Effector memory CD4-positive, alpha-beta T cell (primary cell): Measurements from ENCODE around the gene COL25A1.

ENCODE experiments used
- DNase-seq, 3 donors: peaks; one replicate each; pipeline ENCODE4 v3.0.0-alpha.2; 2020
- H3K27ac ChIP-seq: 2 replicates; pipeline ENCODE4 v1.7.0; 2013; ENCODE audit warnings: mild to moderate bottlenecking, low read length, moderate library complexity; ENCODE audit not compliant: insufficient read depth, poor library complexity, severe bottlenecking
- H3K27me3 ChIP-seq: replicated peaks from 2 replicates; pipeline ENCODE4 v1.7.0; 2013; ENCODE audit warnings: mild to moderate bottlenecking, low read length; ENCODE audit not compliant: insufficient read depth, control insufficient read depth, poor library complexity, severe bottlenecking
- H3K36me3 ChIP-seq: 2 replicates; pipeline ENCODE4 v1.7.0; 2013; ENCODE audit warnings: mild to moderate bottlenecking, low read length, moderate library complexity; ENCODE audit not compliant: control insufficient read depth, insufficient read depth
- H3K4me1 ChIP-seq: 2 replicates; pipeline ENCODE4 v1.7.0; 2013; ENCODE audit warnings: low read length, mild to moderate bottlenecking; ENCODE audit not compliant: control insufficient read depth, insufficient read depth, poor library complexity, severe bottlenecking
- H3K4me3 ChIP-seq: 2 replicates; pipeline ENCODE4 v1.7.0; 2013; ENCODE audit warnings: low read length, low read depth, mild to moderate bottlenecking; ENCODE audit not compliant: insufficient read depth, poor library complexity, severe bottlenecking
- H3K9me3 ChIP-seq: 2 replicates; pipeline ENCODE4 v1.7.0; 2013; ENCODE audit warnings: mild to moderate bottlenecking, low read length, moderate library complexity; ENCODE audit not compliant: control insufficient read depth

Gene COL25A1

DNA sequence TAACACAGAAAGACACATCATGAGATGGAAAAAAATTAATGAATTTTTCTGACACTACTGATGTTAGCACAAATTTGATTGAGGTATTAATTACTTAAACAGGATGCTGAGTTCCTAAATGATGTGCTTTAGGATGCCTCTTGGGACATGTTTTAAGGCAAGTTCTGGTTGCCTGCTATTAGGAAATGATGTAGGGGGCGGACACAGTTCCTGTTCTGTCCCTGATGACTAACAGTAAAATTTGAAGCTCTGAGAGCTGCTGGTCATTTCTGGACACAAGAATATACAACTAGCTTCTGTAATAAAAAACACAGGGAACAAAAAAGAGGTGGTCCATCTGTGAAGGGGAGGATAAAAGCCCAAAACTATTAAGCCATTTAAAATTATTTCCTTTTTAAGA is 376.4 kb downstream of the COL25A1 start:
- Histone ChIP-seq H3K36me3 (no peaks in the 10 kb centered on the region), H3K9me3 (no peaks in the 10 kb centered on the region), H3K4me3 (no peak overlapping the region), H3K27me3 (no peaks in the 10 kb centered on the region), H3K4me1 (no peaks in the 10 kb centered on the region), H3K27ac (no peak overlapping the region)
- DNase-seq = no peak

DNA sequence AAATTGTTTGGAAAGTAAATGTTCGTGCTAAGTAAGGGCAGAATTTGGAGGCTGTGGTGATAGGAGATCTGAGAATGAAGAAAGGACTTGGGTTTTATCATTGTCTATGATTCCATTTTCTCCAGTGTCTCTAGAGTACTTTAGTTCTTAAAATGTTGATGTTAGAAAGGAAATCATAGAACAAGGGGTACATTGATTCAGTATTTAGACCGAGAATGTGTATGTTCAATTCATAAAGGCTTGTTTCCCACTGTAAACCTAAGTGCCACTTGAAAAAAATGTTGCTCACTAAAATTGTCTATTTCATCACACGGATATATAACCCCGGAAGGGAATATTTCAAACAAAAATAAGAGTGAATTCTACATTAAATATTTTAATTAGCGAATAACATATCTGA is 380.3 kb downstream of the COL25A1 start:
- Histone ChIP-seq H3K27me3 (no peaks in the 10 kb centered on the region), H3K27ac (no peak overlapping the region), H3K4me1 (no peaks in the 10 kb centered on the region), H3K36me3 (no peaks in the 10 kb centered on the region), H3K9me3 (no peaks in the 10 kb centered on the region), H3K4me3 (no peak overlapping the region)
- DNase-seq = no peak

DNA sequence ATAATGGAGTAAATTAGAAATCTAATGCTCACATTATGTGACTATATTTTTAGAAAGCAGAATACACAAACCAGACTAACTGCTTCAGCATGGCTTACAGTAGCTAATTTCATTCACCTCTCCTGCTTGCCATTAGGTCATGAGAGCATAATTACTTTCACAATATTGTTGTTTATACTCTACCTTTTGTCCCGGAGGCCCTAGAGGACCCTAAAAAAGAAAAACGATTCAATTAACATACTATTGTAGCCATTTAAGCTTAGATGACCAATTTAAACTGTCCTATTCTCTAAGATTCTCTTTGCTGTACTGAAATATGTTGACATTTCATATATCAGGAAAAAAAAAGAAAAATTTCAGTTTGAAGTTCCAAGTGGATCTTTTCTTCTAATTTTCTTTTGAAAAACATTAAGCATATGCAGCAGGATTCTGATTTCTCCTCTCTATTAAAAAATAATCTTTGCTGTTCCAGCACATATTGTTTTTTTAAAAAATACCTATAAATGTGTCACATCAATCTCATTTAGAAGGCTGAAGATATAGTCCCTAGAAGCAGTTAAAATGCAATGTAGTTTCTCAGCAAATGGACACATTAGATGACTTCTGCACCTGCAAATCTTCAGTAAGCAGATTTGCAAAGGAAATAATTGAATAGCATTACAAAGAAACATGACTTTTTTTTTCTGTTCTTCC is 381.9 kb downstream of the COL25A1 start:
- H3K9me3 ChIP-seq = no peaks in the 10 kb centered on the region
- no peaks in the 10 kb centered on the region for H3K4me1 ChIP-seq
- no peaks in the 10 kb centered on the region for H3K27me3 ChIP-seq
- DNase-seq = no peak
- no peaks in the 10 kb centered on the region for H3K36me3 ChIP-seq
- no peak overlapping the region for H3K27ac ChIP-seq
- no peak overlapping the region for H3K4me3 ChIP-seq

- no peak overlapping the region for H3K4me3 ChIP-seq
- no peaks in the 10 kb centered on the region for H3K27me3 ChIP-seq
- H3K27ac ChIP-seq = no peak overlapping the region
- no peaks in the 10 kb centered on the region for H3K36me3 ChIP-seq
- no peak for DNase-seq
- no peaks in the 10 kb centered on the region for H3K4me1 ChIP-seq
- no peaks in the 10 kb centered on the region for H3K9me3 ChIP-seq
Measured at GRCh38 chr4:108919226-108919893, 383.1 kb downstream of the COL25A1 start.

DNA sequence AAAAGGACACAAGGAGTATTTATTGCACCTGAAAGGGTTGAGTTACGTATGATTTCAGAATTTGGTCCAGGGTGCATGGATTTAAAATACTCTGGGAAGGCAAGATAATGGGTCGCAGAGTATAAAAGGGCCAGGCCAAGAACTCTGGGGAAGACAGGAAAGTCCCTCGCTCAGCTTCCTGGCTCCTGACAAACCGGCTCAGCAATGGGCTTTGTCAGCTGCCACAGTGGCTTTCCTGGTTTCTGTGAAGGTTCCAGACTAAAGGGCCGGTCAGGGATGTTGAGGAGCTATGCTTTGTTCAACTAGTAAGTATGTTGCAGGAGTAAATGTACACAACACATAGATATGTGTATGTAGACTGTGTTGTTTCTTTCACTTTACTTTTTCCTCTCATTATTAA is 385.2 kb downstream of the COL25A1 start:
- H3K27ac ChIP-seq = no peak overlapping the region
- no peaks in the 10 kb centered on the region for H3K36me3 ChIP-seq
- no peak overlapping the region for H3K4me3 ChIP-seq
- H3K27me3 ChIP-seq = no peaks in the 10 kb centered on the region
- no peaks in the 10 kb centered on the region for H3K9me3 ChIP-seq
- DNase-seq = no peak
- H3K4me1 ChIP-seq = no peaks in the 10 kb centered on the region

DNA sequence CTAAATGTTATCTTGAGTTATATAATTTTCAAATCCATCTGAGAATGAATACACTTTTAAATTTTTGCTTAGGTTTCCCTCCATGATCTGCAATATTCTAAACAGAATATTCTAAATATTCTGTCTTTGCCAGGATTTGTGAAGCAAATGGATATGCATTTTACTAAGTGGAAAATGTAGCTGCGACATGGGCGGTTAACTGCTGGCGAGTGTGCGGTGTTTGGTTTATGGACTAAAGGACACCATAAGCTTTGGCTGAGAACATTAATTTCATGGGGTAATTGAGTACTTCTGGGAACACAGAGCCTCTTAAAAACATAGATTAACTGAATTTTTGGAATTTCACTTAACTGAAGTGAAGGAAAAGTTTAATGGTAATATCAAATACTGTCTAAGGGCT is 385.8 kb downstream of the COL25A1 start:
- Histone ChIP-seq H3K27me3 (no peaks in the 10 kb centered on the region), H3K9me3 (no peaks in the 10 kb centered on the region), H3K36me3 (no peaks in the 10 kb centered on the region), H3K4me3 (no peak overlapping the region), H3K27ac (no peak overlapping the region), H3K4me1 (no peaks in the 10 kb centered on the region)
- no peak for DNase-seq

- H3K27me3 ChIP-seq = no peaks in the 10 kb centered on the region
Measured at GRCh38 chr4:108906866-108907367, 395.5 kb downstream of the COL25A1 start.

DNA sequence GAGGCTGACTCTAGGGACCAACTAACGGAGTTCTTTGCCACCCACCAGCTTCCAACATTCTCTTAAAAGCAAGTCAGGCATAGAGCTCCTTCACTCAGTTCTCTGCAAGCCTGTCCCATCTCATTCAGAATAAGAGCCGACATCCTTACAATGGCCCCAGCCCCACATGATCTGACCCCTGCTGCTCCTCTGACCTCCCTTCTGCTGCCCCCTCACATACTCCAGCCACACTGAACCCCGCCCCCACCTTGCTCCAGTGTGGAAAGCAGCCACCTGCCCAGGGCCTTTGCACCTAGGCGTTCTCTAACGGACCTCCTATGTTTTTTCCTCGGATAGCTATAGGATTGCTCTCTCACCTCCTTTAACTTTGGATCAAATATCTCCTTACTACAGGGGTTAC is 396.5 kb downstream of the COL25A1 start:
- no peaks in the 10 kb centered on the region for H3K36me3 ChIP-seq
- no peak overlapping the region for H3K27ac ChIP-seq
- H3K27me3 ChIP-seq = no peaks in the 10 kb centered on the region
- H3K9me3 ChIP-seq = no peaks in the 10 kb centered on the region
- DNase-seq = no peak
- no peak overlapping the region for H3K4me3 ChIP-seq
- H3K4me1 ChIP-seq = no peaks in the 10 kb centered on the region

More at GRCh38 chr4:108906866-108907367, 395.5 kb downstream of the COL25A1 start:
- Histone ChIP-seq H3K4me3 (no peak overlapping the region), H3K9me3 (no peaks in the 10 kb centered on the region), H3K27ac (no peak overlapping the region), H3K4me1 (no peaks in the 10 kb centered on the region), H3K36me3 (no peaks in the 10 kb centered on the region)
- DNase-seq = no peak

GRCh38 chr4:108903464-108904221 is 398.8 kb downstream of the COL25A1 start:
- Histone ChIP-seq H3K36me3 (no peaks in the 10 kb centered on the region), H3K4me1 (no peaks in the 10 kb centered on the region), H3K27me3 (no peaks in the 10 kb centered on the region), H3K9me3 (no peaks in the 10 kb centered on the region), H3K27ac (no peak overlapping the region), H3K4me3 (no peak overlapping the region)
- no peak for DNase-seq

DNA sequence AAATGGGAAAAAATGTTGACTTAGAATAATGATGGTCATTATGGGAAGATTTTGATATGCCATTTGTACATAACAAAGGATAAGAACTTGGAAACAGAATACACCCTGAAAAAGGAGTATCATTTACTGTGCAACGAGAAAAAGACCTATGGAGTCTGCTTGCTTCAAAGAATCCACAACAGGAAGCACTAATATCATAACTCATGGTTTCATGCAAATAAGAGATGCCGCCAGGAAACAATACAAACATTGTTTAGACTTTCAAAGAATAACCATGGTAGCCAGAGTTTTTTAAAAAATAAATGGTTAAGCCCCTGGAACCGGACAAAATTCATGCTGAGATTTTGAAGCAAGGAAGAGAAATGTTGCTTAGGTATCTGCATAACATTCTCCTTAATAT is 399.7 kb downstream of the COL25A1 start:
- H3K27me3 ChIP-seq = no peaks in the 10 kb centered on the region
- no peaks in the 10 kb centered on the region for H3K4me1 ChIP-seq
- H3K27ac ChIP-seq = no peak overlapping the region
- no peaks in the 10 kb centered on the region for H3K9me3 ChIP-seq
- no peaks in the 10 kb centered on the region for H3K36me3 ChIP-seq
- no peak overlapping the region for H3K4me3 ChIP-seq
- no peak for DNase-seq
